ENCODE results near the gene MLLT6. TPM values are rescaled to one million over a fixed set of nuclear protein-coding genes. Genes with fewer than 3 reads are reported as not detected.

Gene MLLT6
- total and polyA plus RNA-seq, 2 of the 13 experiments (the other 11 are each of a cell fraction or from before 2014, with no cell fraction given) = 50.7 to 69.5 TPM

- TF ChIP-seq HES4 (CRISPR knock-in tag; IDR thresholded peaks at IDR 0.05; ENCODE audit: borderline replicate concordance) = peak; percentile 94; the same call in 1 of the 2 replicates
- no peak for TF ChIP-seq RORA (CRISPR knock-in tag; IDR thresholded peaks at IDR 0.05)
- TF ChIP-seq ZNF512 (CRISPR knock-in tag; IDR thresholded peaks at IDR 0.05) = no peak
- TF ChIP-seq ZHX1 (CRISPR knock-in tag; IDR thresholded peaks at IDR 0.05; ENCODE audit: low read depth) = peak; percentile 93
- no peak for TF ChIP-seq ZNF615 (CRISPR knock-in tag; IDR thresholded peaks at IDR 0.05; ENCODE audit: borderline replicate concordance)
- TF ChIP-seq ZNF354B (CRISPR knock-in tag; IDR thresholded peaks at IDR 0.05) = no peak; the same call in 1 of the 2 replicates
- no peak; the same call in 1 of the 2 replicates for TF ChIP-seq ZBTB4 (CRISPR knock-in tag; IDR thresholded peaks at IDR 0.05; ENCODE audit: borderline replicate concordance)
- TF ChIP-seq ZBTB20 (CRISPR knock-in tag; IDR thresholded peaks at IDR 0.05; ENCODE audit: borderline replicate concordance, low read depth) = peak; percentile 53; the same call in 1 of the 2 replicates
- TF ChIP-seq TCF12 (IDR thresholded peaks at IDR 0.05) = no peak
- TF ChIP-seq TCF12 (CRISPR knock-in tag; IDR thresholded peaks at IDR 0.05) = peak; percentile 16; the same call in 1 of the 2 replicates
- TF ChIP-seq ZNF589 (CRISPR knock-in tag; conservative IDR thresholded peaks at IDR 0.05) = peak; percentile 94
- no peak; the same call in 1 of the 2 replicates for TF ChIP-seq NCOA2 (CRISPR knock-in tag; IDR thresholded peaks at IDR 0.05)
- no peak for TF ChIP-seq ZNF850 (CRISPR knock-in tag; conservative IDR thresholded peaks at IDR 0.05)
- no peak for TF ChIP-seq FIP1L1 (IDR thresholded peaks at IDR 0.05; ENCODE audit: borderline replicate concordance, insufficient read depth, low read depth, low read length)
- peak; percentile 70 for TF ChIP-seq POLR2AphosphoS5 (IDR thresholded peaks at IDR 0.05; ENCODE audit: low read depth, low read length)
- TF ChIP-seq ZBTB46 (CRISPR knock-in tag; IDR thresholded peaks at IDR 0.05; ENCODE audit: borderline replicate concordance) = no peak
- peak; percentile 94 for TF ChIP-seq RFXANK (CRISPR knock-in tag; IDR thresholded peaks at IDR 0.05)
Observed at GRCh38 chr17:38674749-38675615, 30.1 kb upstream of the MLLT6 start, which contains the start of gene EPOP (continued).

Data from HepG2 (cell line).